ENCODE data around the gene PPT1.

Gene PPT1

DNA sequence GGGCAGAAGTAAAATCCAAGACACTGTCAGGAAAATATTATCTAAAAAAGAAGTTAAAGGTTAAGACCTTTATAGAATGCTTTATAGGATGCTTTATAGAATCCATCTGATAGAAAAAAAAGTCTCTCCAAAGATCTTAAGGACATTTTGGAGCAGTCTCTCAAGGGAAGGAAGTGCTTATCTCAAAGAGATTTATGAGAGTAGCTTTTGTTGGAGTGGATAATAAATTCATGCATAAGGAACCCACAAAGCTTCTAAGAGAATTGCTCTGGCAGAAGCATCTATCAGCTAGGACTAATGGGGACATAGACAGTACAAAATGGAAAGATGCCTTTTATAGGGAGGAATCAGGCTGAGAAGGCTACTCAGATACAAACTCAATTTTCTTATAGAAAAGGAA is 69.4 kb downstream of the PPT1 start:
- DNase-seq (ENCODE audit: low spot score), result no peak

- DNase-seq (ENCODE audit: low spot score), result no peak
Measured at GRCh38 chr1:40024671-40025070, 72.4 kb downstream of the PPT1 start.

GRCh38 chr1:40023379-40023944 is 73.6 kb downstream of the PPT1 start:
- no peak for DNase-seq (ENCODE audit: low spot score)
